GM12878 (cell line): ENCODE results near the gene TRPV3. TPM values are rescaled to one million over a fixed set of nuclear protein-coding genes. Genes with fewer than 3 reads are reported as not detected.
A peak's percentile ranks its signal among the peaks of the same experiment; 100 is the strongest.

Source experiments
- ATAC-seq: fragments of 200-7000 bp; cut with Tn5 transposase; 3 replicates; pipeline ENCODE4 v1.9.1; 2020; ENCODE audit warnings: mild to moderate bottlenecking, moderate library complexity
- BruUV-seq: library from RNA; stranded (reverse); fragments of 400-500 nt; replicated peaks from 2 replicates; lab custom pipeline; 2021; lab: Mats Ljungman, UMichigan
- CTCF ChIA-PET: fragments of 300-600 bp; sonication (Branson Sonifier 250); formaldehyde crosslinking; extraction: SDS; loops from one replicate; lab custom pipeline; 2021; ENCODE audit warnings: inconsistent platforms; lab: Yijun Ruan, JAX
- POLR2A ChIA-PET: fragments of 350-600 bp; formaldehyde crosslinking; extraction: SDS; loops from one replicate; lab custom pipeline; 2021; ENCODE audit warnings: inconsistent platforms; lab: Charles Lee
- RAD21 ChIA-PET: fragments of 300-600 bp; sonication (Branson Sonifier 250); formaldehyde crosslinking; loops from one replicate; lab custom pipeline; 2023; ENCODE audit warnings: antibody characterized with exemption; ENCODE audit not compliant: unreplicated experiment; lab: Charles Lee
- SMC1A ChIA-PET: fragments of 300-600 bp; sonication (Branson Sonifier 250); formaldehyde crosslinking; loops from one replicate; lab custom pipeline; 2023; ENCODE audit not compliant: unreplicated experiment, uncharacterized antibody; lab: Charles Lee
- DNase-seq: peaks from one replicate; pipeline ENCODE4 v3.0.0-alpha.2; 2011; ENCODE audit warnings: low read depth, low spot score
- FAIRE-seq: peaks from 3 replicates; lab custom pipeline; 2011; peaks lifted over from hg19 to GRCh38; lab: Jason Lieb, UNC
- H2AFZ ChIP-seq: 2 replicates; pipeline ENCODE4 v1.6.0; 2011; ENCODE audit warnings: low read depth, low read length, control low read depth; ENCODE audit not compliant: control insufficient read depth
- H3K27ac ChIP-seq: 2 replicates; pipeline ENCODE4 v1.5.1; 2011; ENCODE audit warnings: control low read depth; ENCODE audit not compliant: control insufficient read depth, insufficient read depth
- H3K27me3 ChIP-seq, 2 experiments: replicated peaks in 1 of 2; 2 replicates each; pipeline versions ENCODE4 v1.6.0 to v1.6.1; 2011; ENCODE audit warnings: low read length in 1 of 2; ENCODE audit not compliant: control insufficient read depth in 2 of 2, insufficient read depth in 2 of 2
- H3K36me3 ChIP-seq, 2 experiments: 2 replicates each; pipeline ENCODE4 v1.5.1; 2011; ENCODE audit warnings: low read length in 1 of 2; ENCODE audit not compliant: control insufficient read depth in 2 of 2, insufficient read depth in 2 of 2
- H3K4me1 ChIP-seq: 2 replicates; pipeline ENCODE4 v1.6.1; 2011; ENCODE audit warnings: mild to moderate bottlenecking, low read length, moderate library complexity, mixed read lengths; ENCODE audit not compliant: control insufficient read depth, insufficient read depth
- H3K4me2 ChIP-seq: 2 replicates; pipeline ENCODE4 v1.6.0; 2011; ENCODE audit warnings: control low read depth; ENCODE audit not compliant: control insufficient read depth, insufficient read depth
- H3K4me3 ChIP-seq: fragments of 200-600 bp; sonication (generic); 2 replicates; pipeline ENCODE4 v1.5.1; 2016
- H3K79me2 ChIP-seq: 2 replicates; pipeline ENCODE4 v1.6.0; 2011; ENCODE audit warnings: low read length; ENCODE audit not compliant: control insufficient read depth, insufficient read depth
- H3K9ac ChIP-seq: 2 replicates; pipeline ENCODE4 v1.8.0; 2011; ENCODE audit warnings: low read length, control low read depth, mixed read lengths; ENCODE audit not compliant: control insufficient read depth, insufficient read depth
- H3K9me3 ChIP-seq: replicated peaks from 3 replicates; pipeline ENCODE4 v1.5.1; 2011; ENCODE audit warnings: mild to moderate bottlenecking, low read length; ENCODE audit not compliant: control insufficient read depth, insufficient read depth
- H4K20me1 ChIP-seq: 2 replicates; pipeline ENCODE4 v1.6.0; 2011; ENCODE audit not compliant: control insufficient read depth, insufficient read depth
- BMI1 ChIP-seq: fragments of 450-650 bp; IDR thresholded peaks from 2 replicates; pipeline ENCODE4 v1.6.1; 2016; ENCODE audit warnings: mild to moderate bottlenecking, moderate library complexity, borderline replicate concordance
- EP300 ChIP-seq, 2 experiments: fragments of 150-350 bp in 1 of 2; IDR thresholded peaks; 2 replicates each; pipeline ENCODE4 v1.6.1; 2011 to 2012; ENCODE audit warnings: low read depth in 2 of 2, low read length in 2 of 2, borderline replicate concordance in 1 of 2, improper control_type of control experiment in 1 of 2, inconsistent platforms in 1 of 2; ENCODE audit not compliant: control insufficient read depth in 1 of 2
- IRF3 ChIP-seq: fragments of 450-650 bp; IDR thresholded peaks from 2 replicates; pipeline ENCODE4 v1.6.1; 2014; ENCODE audit warnings: mild to moderate bottlenecking
- KLF5 ChIP-seq: fragments of 450-650 bp; IDR thresholded peaks from 2 replicates; pipeline ENCODE4 v1.6.1; 2014; ENCODE audit warnings: mild to moderate bottlenecking; ENCODE audit not compliant: partially characterized antibody
- RELA ChIP-seq: fragments of 450-650 bp; IDR thresholded peaks from 2 replicates; pipeline ENCODE4 v1.8.0; 2014; ENCODE audit warnings: borderline replicate concordance; ENCODE audit not compliant: partially characterized antibody
- TCF12 ChIP-seq: IDR thresholded peaks from 2 replicates; pipeline ENCODE4 v1.6.1; 2011; ENCODE audit warnings: low read depth, mild to moderate bottlenecking, low read length
- TCF3 ChIP-seq: IDR thresholded peaks from 2 replicates; pipeline ENCODE4 v1.6.1; 2012; ENCODE audit warnings: low read depth, mild to moderate bottlenecking, low read length, borderline replicate concordance; ENCODE audit not compliant: insufficient read depth
- WGBS: methylation state at CpG from one replicate; pipeline ENCODE4 v1.1.6; 2016; ENCODE audit warnings: low lambda C conversion rate; ENCODE audit not compliant: insufficient replicate concordance, insufficient coverage; ENCODE audit errors: missing lambda C conversion rate; 5-methylcytosine and 5-hydroxymethylcytosine counted together
- in situ Hi-C: fragments of 300-500 bp; cut with MboI; formaldehyde crosslinking; loops from 9 replicates; pipeline ENCODE4 v1.14.3; 2018; ENCODE audit warnings: mixed read lengths
- intact Hi-C: fragments of 100-400 bp; cut with micrococcal nuclease; formaldehyde crosslinking; loops from one replicate; pipeline ENCODE4 v1.14.2; 2022; ENCODE audit not compliant: unreplicated experiment
- polyA plus RNA-seq, 11 experiments: library from polyadenylated mRNA; depleted of rRNA in 4 of 11; unstranded in 6 of 11; stranded (reverse) in 5 of 11; fragments of >200 nt; fragmentation: Nextera tagmentation in 4 of 11; fragmentation: Illumina TruSeq in 1 of 11; extraction: Ambion mirVana in 4 of 11; extraction: Trizol in 1 of 11; gene quantifications; 1 replicate in 1 of 11; 2 replicates in 10 of 11; pipeline versions ENCODE4 v1.2.1 to v1.2.3, GENCODE V29; 2011 to 2016; ENCODE audit warnings: inconsistent platforms in 2 of 11, missing spikeins in 2 of 11, low read depth in 1 of 11
- total RNA-seq, 4 experiments: library from RNA; depleted of rRNA in 3 of 4; stranded (reverse); fragments of >200 nt in 3 of 4; fragmentation: Illumina TruSeq in 1 of 4; extraction: Trizol in 1 of 4; gene quantifications; 2 replicates each; pipeline versions ENCODE4 v1.2.1 to v1.2.3, GENCODE V29; 2013 to 2021
- TF ChIP-seq, protein P1 (sequence below): IDR thresholded peaks from 2 replicates; pipeline ENCODE4 v1.6.1; 2012; ENCODE audit warnings: low read depth, low read length, improper control_type of control experiment

TRPV3 gene
- total and polyA plus RNA-seq, 10 of the 15 experiments (the other 5 are each of a cell fraction or from before 2014, with no cell fraction given), result 0.52 to 12.0 (median 2.7) TPM

GRCh38 chr17:3556239-3556915, 1.2 kb downstream of the TRPV3 start:
- WGBS, result 22% methylated on average over 19 of the region's 19 CpGs
- Histone ChIP-seq H4K20me1 (no peaks in the 10 kb centered on the region), H3K4me1 (peaks cover 34% of the 10 kb centered on the region), H2AFZ (peak overlapping the region; percentile 67), H3K9me3 (no peaks in the 10 kb centered on the region), H3K27me3 (no peaks in the 10 kb centered on the region), H3K4me2 (peak overlapping the region; percentile 99), H3K4me3 (peak overlapping the region; percentile 42; the same call in 1 of the 2 replicates), H3K36me3 (no peaks in the 10 kb centered on the region), H3K27ac (peak overlapping the region; percentile 92), H3K79me2 (no peaks in the 10 kb centered on the region; the same call in none of the 2 replicates), H3K9ac (peak overlapping the region; percentile 63)
- RAD21 ChIA-PET, result interaction anchor here (0.6 to 4.1 kb wide), 3 partner anchors 10 to 80 kb away, joined by 3 to 26 read pairs (median 4); partner anchors contain the start of genes CTNS and SHPK
- in situ Hi-C loops, result no loop called here
- POLR2A ChIA-PET, result interaction anchor here (1.4 kb wide), 1 partner anchor 80 kb away, joined by 4 read pairs; the partner anchor contains the start of genes CTNS and SHPK
- no peak for DNase-seq
- SMC1A ChIA-PET, result interaction anchor here (0.9 to 2.3 kb wide), 5 partner anchors 9 to 167 kb away, joined by 3 to 10 read pairs (median 5); partner anchors contain the start of genes CTNS and SHPK
- intact Hi-C loops, result loop anchor here (10.0 kb wide), 1 partner anchor 108 kb away; the partner anchor contains the start of genes EMC6 and TAX1BP3
- FAIRE-seq, result no peak
- CTCF ChIA-PET, result interaction anchor here (1.5 to 2.0 kb wide), 3 partner anchors 47 to 357 kb away, joined by 4 to 8 read pairs (median 5); partner anchors contain the start of genes CTNS and SHPK
- no peak for ATAC-seq
- BruUV-seq, result no TSS peak
- peak; percentile 71; the same call in 1 of the 2 replicates for TF ChIP-seq TCF12
- TF ChIP-seq TCF3, result peak; percentile 73; the same call in 1 of the 2 replicates
- no peak for TF ChIP-seq EP300 (IDR thresholded peaks at IDR 0.05; ENCODE audit: borderline replicate concordance in 1 of 2, control insufficient read depth in 1 of 2, low read depth in 2 of 2, low read length in 2 of 2)
- no peak for TF ChIP-seq BMI1
- no peak for TF ChIP-seq RELA
- no peak for TF ChIP-seq IRF3
- TF ChIP-seq, protein P1, sequence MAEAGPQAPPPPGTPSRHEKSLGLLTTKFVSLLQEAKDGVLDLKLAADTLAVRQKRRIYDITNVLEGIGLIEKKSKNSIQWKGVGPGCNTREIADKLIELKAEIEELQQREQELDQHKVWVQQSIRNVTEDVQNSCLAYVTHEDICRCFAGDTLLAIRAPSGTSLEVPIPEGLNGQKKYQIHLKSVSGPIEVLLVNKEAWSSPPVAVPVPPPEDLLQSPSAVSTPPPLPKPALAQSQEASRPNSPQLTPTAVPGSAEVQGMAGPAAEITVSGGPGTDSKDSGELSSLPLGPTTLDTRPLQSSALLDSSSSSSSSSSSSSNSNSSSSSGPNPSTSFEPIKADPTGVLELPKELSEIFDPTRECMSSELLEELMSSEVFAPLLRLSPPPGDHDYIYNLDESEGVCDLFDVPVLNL, result no peak
- TF ChIP-seq KLF5, result no peak
